22Rv1 (cell line): ENCODE data around the gene SYNGR2.

ENCODE experiments used
- H3K27ac ChIP-seq: fragments of 450-650 bp; 2 replicates; pipeline ENCODE4 v1.5.1; 2017
- CTCF ChIP-seq: fragments of 450-650 bp; IDR thresholded peaks from 2 replicates; pipeline ENCODE4 v1.5.1; 2017; ENCODE audit warnings: mild to moderate bottlenecking
- ZFX ChIP-seq: fragments of 450-650 bp; IDR thresholded peaks from 2 replicates; pipeline ENCODE4 v1.6.1; 2017; ENCODE audit warnings: antibody characterized with exemption, borderline replicate concordance

Gene SYNGR2

GRCh38 chr17:78146881-78147280 is 21.5 kb upstream of the SYNGR2 start:
- TF ChIP-seq CTCF (no peak), ZFX (no peak)
- no peak overlapping the region for H3K27ac ChIP-seq

- no peak overlapping the region for H3K27ac ChIP-seq
Measured at GRCh38 chr17:78147315-78147998, 20.9 kb upstream of the SYNGR2 start.

GRCh38 chr17:78148286-78149016 is 19.9 kb upstream of the SYNGR2 start:
- H3K27ac ChIP-seq = no peak overlapping the region
- TF ChIP-seq ZFX (no peak), CTCF (no peak)

More at GRCh38 chr17:78147315-78147998, 20.9 kb upstream of the SYNGR2 start:
- no peak for TF ChIP-seq ZFX
- TF ChIP-seq CTCF = no peak

GRCh38 chr17:78151514-78152008 is 16.8 kb upstream of the SYNGR2 start:
- H3K27ac ChIP-seq = peak overlapping the region; percentile 86
- TF ChIP-seq CTCF (no peak), ZFX (no peak)

- no peak overlapping the region for H3K27ac ChIP-seq
- TF ChIP-seq ZFX (no peak), CTCF (no peak)
Measured at GRCh38 chr17:78154903-78155811, 13.2 kb upstream of the SYNGR2 start.

GRCh38 chr17:78159575-78160158 is 8.7 kb upstream of the SYNGR2 start:
- TF ChIP-seq ZFX (no peak), CTCF (no peak)
- H3K27ac ChIP-seq = no peak overlapping the region
